OCI-LY7 (cell line): ENCODE results near the gene COA8. TPM values are rescaled to one million over a fixed set of nuclear protein-coding genes. Genes with fewer than 3 reads are reported as not detected.
A peak's percentile ranks its signal among the peaks of the same experiment; 100 is the strongest.

ENCODE experiments used
- BruUV-seq: library from RNA; stranded (reverse); fragments of 400-500 nt; replicated peaks from 2 replicates; lab custom pipeline; 2021; lab: Mats Ljungman, UMichigan
- CTCF ChIA-PET: fragments of 300-600 bp; sonication (Branson Sonifier 250); formaldehyde crosslinking; loops from one replicate; lab custom pipeline; 2022; ENCODE audit warnings: antibody characterized with exemption; ENCODE audit not compliant: unreplicated experiment; lab: Charles Lee
- POLR2A ChIA-PET: fragments of 300-600 bp; sonication (Branson Sonifier 250); formaldehyde crosslinking; loops from one replicate; lab custom pipeline; 2022; ENCODE audit warnings: antibody characterized with exemption; lab: Charles Lee
- DNase-seq: peaks from one replicate; pipeline ENCODE4 v3.0.0-alpha.2; 2015; ENCODE audit warnings: low spot score
- H2AFZ ChIP-seq: fragments of 200-600 bp; sonication (generic), shearing (Covaris generic); 2 replicates; pipeline ENCODE4 v1.6.1; 2014; ENCODE audit warnings: mild to moderate bottlenecking, antibody characterized with exemption, low read length, moderate library complexity
- H3K27ac ChIP-seq: fragments of 200-600 bp; sonication (generic); 2 replicates; pipeline ENCODE4 v1.5.1; 2014; ENCODE audit warnings: mixed run types, low read depth, mild to moderate bottlenecking, moderate library complexity, low read length, inconsistent platforms; ENCODE audit not compliant: poor library complexity, severe bottlenecking
- H3K36me3 ChIP-seq: fragments of 200-600 bp; sonication (generic); 2 replicates; pipeline ENCODE4 v1.6.1; 2014; ENCODE audit warnings: mild to moderate bottlenecking, antibody characterized with exemption, low read length, moderate library complexity, mixed read lengths; ENCODE audit not compliant: insufficient read depth
- H3K4me1 ChIP-seq: fragments of 200-600 bp; sonication (generic); 2 replicates; pipeline ENCODE4 v1.5.1; 2014; ENCODE audit warnings: mild to moderate bottlenecking, low read length; ENCODE audit not compliant: insufficient read depth, poor library complexity, severe bottlenecking
- H3K4me2 ChIP-seq: fragments of 200-600 bp; sonication (generic); 2 replicates; pipeline ENCODE4 v1.6.1; 2014; ENCODE audit warnings: mild to moderate bottlenecking, low read length
- H3K4me3 ChIP-seq: fragments of 200-600 bp; sonication (generic); 2 replicates; pipeline ENCODE4 v1.5.1; 2014; ENCODE audit warnings: mild to moderate bottlenecking, low read depth, low read length; ENCODE audit not compliant: poor library complexity, severe bottlenecking
- H3K79me2 ChIP-seq: fragments of 200-600 bp; sonication (generic); 2 replicates; pipeline ENCODE4 v1.6.1; 2016; ENCODE audit warnings: low read depth, mild to moderate bottlenecking, low read length, moderate library complexity, mixed read lengths; ENCODE audit not compliant: insufficient read depth
- H3K9me2 ChIP-seq: fragments of 200-600 bp; sonication (generic); 2 replicates; pipeline ENCODE4 v1.6.1; 2016; ENCODE audit warnings: mild to moderate bottlenecking, low read length, mixed read lengths; ENCODE audit not compliant: insufficient read depth
- H3K9me3 ChIP-seq: fragments of 200-600 bp; sonication (generic); 2 replicates; pipeline ENCODE4 v1.6.1; 2014; ENCODE audit warnings: mild to moderate bottlenecking, mixed run types, low read length, mixed read lengths
- H4K20me1 ChIP-seq: fragments of 200-600 bp; sonication (generic); 2 replicates; pipeline ENCODE4 v1.6.1; 2014; ENCODE audit warnings: mild to moderate bottlenecking, antibody characterized with exemption, low read length, moderate library complexity, mixed read lengths; ENCODE audit not compliant: insufficient read depth
- CTCF ChIP-seq: fragments of 200-600 bp; sonication (generic); conservative IDR thresholded peaks from 2 replicates; pipeline ENCODE4 v1.5.1; 2014; ENCODE audit warnings: mild to moderate bottlenecking, antibody characterized with exemption, low read length, moderate library complexity, mixed read lengths
- EZH2phosphoT487 ChIP-seq: fragments of 200-600 bp; sonication (generic); IDR thresholded peaks from 2 replicates; pipeline ENCODE4 v1.6.1; 2018; ENCODE audit warnings: low read depth, borderline replicate concordance, mild to moderate bottlenecking, mixed run types, antibody characterized with exemption, low read length, moderate library complexity, mixed read lengths
- intact Hi-C: fragments of 100-400 bp; cut with micrococcal nuclease; formaldehyde crosslinking; loops from one replicate; pipeline ENCODE4 v1.10.0; 2022; ENCODE audit not compliant: unreplicated experiment
- total RNA-seq, 2 experiments: library from RNA; depleted of rRNA in 1 of 2; stranded (reverse); fragments of >200 nt in 1 of 2; shearing (Covaris generic) in 1 of 2; gene quantifications; 2 replicates each; pipeline ENCODE4 v1.2.3, GENCODE V29; 2014 to 2022

COA8 gene
- total RNA-seq, 2 experiments from 2014 or later: 18.7 to 33.0 TPM

DNA sequence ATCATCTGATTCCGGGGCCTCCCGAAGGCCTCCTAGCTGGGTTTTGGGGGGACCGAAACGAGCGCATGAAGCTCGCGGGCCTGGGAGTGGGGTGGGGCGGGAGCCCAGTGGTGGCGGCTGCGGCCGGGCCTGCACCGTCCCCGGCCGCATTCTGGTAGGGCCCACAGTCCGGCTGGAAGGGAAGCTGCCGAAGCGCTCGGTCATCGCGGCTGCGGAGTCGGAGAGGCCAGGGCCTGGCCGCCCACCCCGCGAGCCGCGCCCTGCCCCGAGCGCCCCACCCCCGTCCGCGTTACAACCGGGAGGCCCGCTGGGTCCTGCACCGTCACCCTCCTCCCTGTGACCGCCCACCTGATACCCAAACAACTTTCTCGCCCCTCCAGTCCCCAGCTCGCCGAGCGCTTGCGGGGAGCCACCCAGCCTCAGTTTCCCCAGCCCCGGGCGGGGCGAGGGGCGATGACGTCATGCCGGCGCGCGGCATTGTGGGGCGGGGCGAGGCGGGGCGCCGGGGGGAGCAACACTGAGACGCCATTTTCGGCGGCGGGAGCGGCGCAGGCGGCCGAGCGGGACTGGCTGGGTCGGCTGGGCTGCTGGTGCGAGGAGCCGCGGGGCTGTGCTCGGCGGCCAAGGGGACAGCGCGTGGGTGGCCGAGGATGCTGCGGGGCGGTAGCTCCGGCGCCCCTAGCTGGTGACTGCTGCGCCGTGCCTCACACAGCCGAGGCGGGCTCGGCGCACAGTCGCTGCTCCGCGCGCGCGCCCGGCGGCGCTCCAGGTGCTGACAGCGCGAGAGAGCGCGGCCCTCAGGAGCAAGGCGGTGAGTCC lies 66.1 kb downstream of the COA8 start, which contains the start of gene KLC1:
Gene KLC1 (plus strand): TSS at position 528 of the 819 bp plus-strand sequence. CDS start 25,354 bp downstream, outside the sequence.
- no peaks in the 10 kb centered on the region for H3K9me2 ChIP-seq
- ChIA-PET CTCF (interaction anchor here (0.6 to 1.0 kb wide), 3 partner anchors 51 to 1384 kb away, joined by 3 to 6 read pairs (median 4); no protein-coding TSS in a partner anchor), POLR2A (interaction anchor here (0.6 to 1.0 kb wide), 2 partner anchors 67 to 70 kb away, joined by 3 read pairs; no protein-coding TSS in a partner anchor)
- peaks cover 9% of the 10 kb centered on the region for H4K20me1 ChIP-seq
- peak within 1 kb of the TSS; percentile 57 for H3K27ac ChIP-seq
- H3K9me3 ChIP-seq: no peaks in the 10 kb centered on the region
- DNase-seq: peak; percentile 79
- intact Hi-C loops: loop anchor here (5.0 kb wide), 2 partner anchors 67 to 1492 kb away; partner anchors contain the start of genes BAG5, COA8 and WDR20
- H3K4me2 ChIP-seq: peak within 1 kb of the TSS; percentile 89
- no TSS peak for BruUV-seq
- peak within 1 kb of the TSS; percentile 76 for H2AFZ ChIP-seq
- peak within 1 kb of the TSS; percentile 90 for H3K4me3 ChIP-seq
- peaks cover 45% of the 10 kb centered on the region for H3K79me2 ChIP-seq
- H3K4me1 ChIP-seq: peaks cover 53% of the 10 kb centered on the region
- H3K36me3 ChIP-seq: peaks cover 4% of the 10 kb centered on the region; the same call in 1 of the 2 replicates
- no peak for TF ChIP-seq EZH2phosphoT487
- TF ChIP-seq CTCF: no peak

DNA sequence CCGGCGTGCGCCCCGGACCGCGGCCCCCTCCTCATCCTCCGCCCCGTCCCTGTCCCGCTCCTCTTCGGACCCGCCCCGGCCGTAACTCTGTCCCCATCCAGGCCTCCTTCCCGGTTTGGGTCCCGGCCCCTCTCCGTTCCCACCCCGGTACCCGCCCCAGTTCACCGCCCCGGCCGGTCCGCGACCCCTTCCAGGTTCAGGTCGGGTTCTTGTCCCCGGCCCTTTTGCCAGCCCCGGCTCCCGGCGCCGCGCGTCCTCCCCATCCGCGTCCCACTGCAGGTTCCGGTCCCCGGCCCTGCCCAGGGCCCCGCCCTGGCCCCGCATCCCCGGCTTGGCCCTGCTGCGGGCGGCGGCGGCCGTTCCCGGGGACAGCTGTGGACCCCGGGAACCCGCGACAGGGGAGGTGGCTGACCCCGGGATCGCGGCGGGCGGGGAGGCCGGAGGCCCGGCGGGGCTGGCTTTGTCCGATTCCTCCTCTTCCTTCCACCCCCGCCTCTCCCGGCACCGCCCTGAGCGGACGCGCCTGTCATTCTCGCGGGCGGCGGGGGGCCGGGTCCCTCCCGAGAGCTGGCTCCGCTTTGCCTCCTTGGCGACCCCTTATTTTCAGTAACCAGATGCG lies 66.9 kb downstream of the COA8 start:
- Histone ChIP-seq H3K9me3 (no peaks in the 10 kb centered on the region), H4K20me1 (peaks cover 9% of the 10 kb centered on the region), H3K4me1 (peaks cover 45% of the 10 kb centered on the region), H3K9me2 (no peaks in the 10 kb centered on the region), H3K36me3 (peaks cover 4% of the 10 kb centered on the region; the same call in 1 of the 2 replicates), H3K4me2 (peak overlapping the region; percentile 89), H3K27ac (peak overlapping the region; percentile 57), H3K4me3 (peak overlapping the region; percentile 90), H2AFZ (peak overlapping the region; percentile 76; the same call in 1 of the 2 replicates), H3K79me2 (peaks cover 51% of the 10 kb centered on the region)
- ChIA-PET CTCF (no interaction called here), POLR2A (no interaction called here)
- no TSS peak for BruUV-seq
- DNase-seq: peak; percentile 47
- intact Hi-C loops: loop anchor here (5.0 kb wide), 2 partner anchors 67 to 1492 kb away; partner anchors contain the start of genes BAG5, COA8 and WDR20
- TF ChIP-seq CTCF (no peak), EZH2phosphoT487 (no peak)
